ENCODE results near the gene PRR20D.

- TF ChIP-seq, protein P1, sequence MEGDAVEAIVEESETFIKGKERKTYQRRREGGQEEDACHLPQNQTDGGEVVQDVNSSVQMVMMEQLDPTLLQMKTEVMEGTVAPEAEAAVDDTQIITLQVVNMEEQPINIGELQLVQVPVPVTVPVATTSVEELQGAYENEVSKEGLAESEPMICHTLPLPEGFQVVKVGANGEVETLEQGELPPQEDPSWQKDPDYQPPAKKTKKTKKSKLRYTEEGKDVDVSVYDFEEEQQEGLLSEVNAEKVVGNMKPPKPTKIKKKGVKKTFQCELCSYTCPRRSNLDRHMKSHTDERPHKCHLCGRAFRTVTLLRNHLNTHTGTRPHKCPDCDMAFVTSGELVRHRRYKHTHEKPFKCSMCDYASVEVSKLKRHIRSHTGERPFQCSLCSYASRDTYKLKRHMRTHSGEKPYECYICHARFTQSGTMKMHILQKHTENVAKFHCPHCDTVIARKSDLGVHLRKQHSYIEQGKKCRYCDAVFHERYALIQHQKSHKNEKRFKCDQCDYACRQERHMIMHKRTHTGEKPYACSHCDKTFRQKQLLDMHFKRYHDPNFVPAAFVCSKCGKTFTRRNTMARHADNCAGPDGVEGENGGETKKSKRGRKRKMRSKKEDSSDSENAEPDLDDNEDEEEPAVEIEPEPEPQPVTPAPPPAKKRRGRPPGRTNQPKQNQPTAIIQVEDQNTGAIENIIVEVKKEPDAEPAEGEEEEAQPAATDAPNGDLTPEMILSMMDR (IDR thresholded peaks at IDR 0.05), result no peak
- TF ChIP-seq POLR2AphosphoS5 (IDR thresholded peaks at IDR 0.05; ENCODE audit: insufficient read depth in 1 of 2, low read depth in 1 of 2), result no peak
Measured at GRCh38 chr13:57191667-57192066, 31.2 kb downstream of the PRR20D start.
